ENCODE results near the gene SKIL.

Gene SKIL

GRCh38 chr3:170346481-170347392 is 10.8 kb upstream of the SKIL start:
- in situ Hi-C loops (cut with HindIII; ENCODE audit: low sequenced_read_pairs): no loop called here

GRCh38 chr3:170350515-170351413 is 6.8 kb upstream of the SKIL start:
- in situ Hi-C loops (cut with HindIII; ENCODE audit: low sequenced_read_pairs): no loop called here

GRCh38 chr3:170352936-170353335 is 4.6 kb upstream of the SKIL start:
- in situ Hi-C loops (cut with HindIII; ENCODE audit: low sequenced_read_pairs): no loop called here

- in situ Hi-C loops (cut with HindIII; ENCODE audit: low sequenced_read_pairs): no loop called here
Observed at GRCh38 chr3:170353485-170353884, 4.0 kb upstream of the SKIL start.

GRCh38 chr3:170354760-170355159 is 2.8 kb upstream of the SKIL start:
- in situ Hi-C loops (cut with HindIII; ENCODE audit: low sequenced_read_pairs): no loop called here

- in situ Hi-C loops (cut with HindIII; ENCODE audit: low sequenced_read_pairs): no loop called here
Observed at GRCh38 chr3:170355738-170356595, 1.5 kb upstream of the SKIL start.

GRCh38 chr3:170356596-170357175 is 829 bp upstream of the SKIL start:
- in situ Hi-C loops (cut with HindIII; ENCODE audit: low sequenced_read_pairs): no loop called here

- in situ Hi-C loops (cut with HindIII; ENCODE audit: low sequenced_read_pairs): no loop called here
Observed at GRCh38 chr3:170358042-170359010, 811 bp downstream of the SKIL start.

GRCh38 chr3:170359178-170359704 is 1.7 kb downstream of the SKIL start:
- in situ Hi-C loops (cut with HindIII; ENCODE audit: low sequenced_read_pairs): no loop called here

- in situ Hi-C loops (cut with HindIII; ENCODE audit: low sequenced_read_pairs): no loop called here
Observed at GRCh38 chr3:170360466-170360865, 3.0 kb downstream of the SKIL start.

GRCh38 chr3:170360916-170361315 is 3.4 kb downstream of the SKIL start:
- in situ Hi-C loops (cut with HindIII; ENCODE audit: low sequenced_read_pairs): no loop called here

GRCh38 chr3:170361711-170362110 is 4.2 kb downstream of the SKIL start:
- in situ Hi-C loops (cut with HindIII; ENCODE audit: low sequenced_read_pairs): no loop called here

GRCh38 chr3:170363471-170363994 is 6.0 kb downstream of the SKIL start:
- in situ Hi-C loops (cut with HindIII; ENCODE audit: low sequenced_read_pairs): no loop called here

- in situ Hi-C loops (cut with HindIII; ENCODE audit: low sequenced_read_pairs): no loop called here
Observed at GRCh38 chr3:170364965-170365364, 7.5 kb downstream of the SKIL start.

- in situ Hi-C loops (cut with HindIII; ENCODE audit: low sequenced_read_pairs): no loop called here
Observed at GRCh38 chr3:170367797-170368196, 10.3 kb downstream of the SKIL start.

GRCh38 chr3:170368921-170369320 is 11.4 kb downstream of the SKIL start:
- in situ Hi-C loops (cut with HindIII; ENCODE audit: low sequenced_read_pairs): no loop called here

GRCh38 chr3:170372190-170372879 is 14.8 kb downstream of the SKIL start:
- in situ Hi-C loops (cut with HindIII; ENCODE audit: low sequenced_read_pairs): no loop called here

- in situ Hi-C loops (cut with HindIII; ENCODE audit: low sequenced_read_pairs): loop anchor here (10.0 kb wide), 1 partner anchor 61 kb away; no protein-coding TSS in a partner anchor
Observed at GRCh38 chr3:170383567-170383966, 26.1 kb downstream of the SKIL start.
